WTC11 (cell line): ENCODE data around the gene LPP. TPM values are rescaled to one million over a fixed set of nuclear protein-coding genes. Genes with fewer than 3 reads are reported as not detected.

Experiments used
- ATAC-seq: fragments of 200-7000 bp; cut with Tn5 transposase; 2 replicates; pipeline ENCODE4 v1.10.0; 2021; ENCODE audit warnings: mild to moderate bottlenecking, moderate library complexity
- CTCF ChIA-PET: fragments of 300-600 bp; sonication (Branson Sonifier 250); formaldehyde crosslinking; loops from one replicate; lab custom pipeline; 2021; ENCODE audit warnings: antibody characterized with exemption; lab: Charles Lee
- POLR2A ChIA-PET: fragments of 350-600 bp; sonication (Branson Sonifier 250); formaldehyde crosslinking; loops from one replicate; lab custom pipeline; 2021; ENCODE audit warnings: antibody characterized with exemption; lab: Charles Lee
- DNase-seq: peaks from one replicate; pipeline ENCODE4 v3.0.0; 2021; ENCODE audit warnings: low spot score
- H3K27ac Mint-ChIP-seq: 2 replicates; pipeline ENCODE4 v1.8.0; 2021; ENCODE audit warnings: mixed read lengths
- H3K27me3 Mint-ChIP-seq: 2 replicates; pipeline ENCODE4 v1.8.0; 2021; ENCODE audit warnings: low read depth, mild to moderate bottlenecking, moderate library complexity, mixed read lengths
- H3K36me3 Mint-ChIP-seq: 2 replicates; pipeline ENCODE4 v1.8.0; 2021; ENCODE audit warnings: mixed read lengths
- H3K4me1 Mint-ChIP-seq: 2 replicates; pipeline ENCODE4 v1.8.0; 2022; ENCODE audit warnings: mixed read lengths
- H3K4me3 Mint-ChIP-seq: 2 replicates; pipeline ENCODE4 v1.8.0; 2021; ENCODE audit warnings: mild to moderate bottlenecking, moderate library complexity, mixed read lengths
- H3K9me3 Mint-ChIP-seq: 2 replicates; pipeline ENCODE4 v1.8.0; 2021; ENCODE audit warnings: mixed read lengths
- ATF1 ChIP-seq: sonication (generic); formaldehyde crosslinking; IDR thresholded peaks from 2 replicates; pipeline ENCODE4 v1.8.1; 2023; ENCODE audit warnings: mild to moderate bottlenecking, moderate library complexity, missing genetic modification reagents
- FOXP1 ChIP-seq: sonication (generic); formaldehyde crosslinking; IDR thresholded peaks from 2 replicates; pipeline ENCODE4 v1.8.0; 2022; ENCODE audit warnings: missing genetic modification reagents, mild to moderate bottlenecking, moderate library complexity, borderline replicate concordance
- HMGA2 ChIP-seq: fragments of 250-450 bp; sonication (Bioruptor Pico); IDR thresholded peaks from 2 replicates; pipeline ENCODE4 v1.4.0; 2021; ENCODE audit warnings: mild to moderate bottlenecking, moderate library complexity
- JUN ChIP-seq: sonication (generic); formaldehyde crosslinking; IDR thresholded peaks from 2 replicates; pipeline ENCODE4 v1.8.0; 2023; ENCODE audit warnings: mild to moderate bottlenecking, missing genetic modification reagents
- MXD4 ChIP-seq: fragments of 250-450 bp; sonication (Bioruptor Pico); IDR thresholded peaks from 2 replicates; pipeline ENCODE4 v1.8.0; 2021; ENCODE audit warnings: mild to moderate bottlenecking, moderate library complexity, borderline replicate concordance
- PRRX2 ChIP-seq: fragments of 250-450 bp; sonication (Bioruptor Pico); IDR thresholded peaks from 2 replicates; pipeline ENCODE4 v1.8.0; 2021; ENCODE audit warnings: mild to moderate bottlenecking
- ZNF219 ChIP-seq: sonication (generic); formaldehyde crosslinking; IDR thresholded peaks from 2 replicates; pipeline ENCODE4 v1.8.0; 2023; ENCODE audit warnings: missing genetic modification reagents, mild to moderate bottlenecking, borderline replicate concordance
- total RNA-seq: library from RNA; stranded (reverse); gene quantifications from 3 replicates; pipeline ENCODE4 v1.2.3, GENCODE V29; 2021
- TF ChIP-seq, protein P1 (sequence below): sonication (generic); formaldehyde crosslinking; IDR thresholded peaks from 2 replicates; pipeline ENCODE4 v1.8.0; 2023; ENCODE audit warnings: mild to moderate bottlenecking, missing genetic modification reagents
- TF ChIP-seq, protein P2 (sequence below): sonication (generic); formaldehyde crosslinking; IDR thresholded peaks from 2 replicates; pipeline ENCODE4 v1.8.0; 2022; ENCODE audit warnings: missing genetic modification reagents
- TF ChIP-seq, protein P3 (sequence below): sonication (generic); formaldehyde crosslinking; IDR thresholded peaks from 2 replicates; pipeline ENCODE4 v1.8.0; 2022; ENCODE audit warnings: mild to moderate bottlenecking, missing genetic modification reagents
- TF ChIP-seq, protein P4 (sequence below): fragments of 250-450 bp; sonication (Bioruptor Pico); IDR thresholded peaks from 2 replicates; pipeline ENCODE4 v1.8.0; 2021; ENCODE audit warnings: mild to moderate bottlenecking
- TF ChIP-seq, protein P5 (sequence below): sonication (generic); formaldehyde crosslinking; conservative IDR thresholded peaks from 2 replicates; pipeline ENCODE4 v1.8.1; 2023; ENCODE audit warnings: mild to moderate bottlenecking, low read depth, missing genetic modification reagents, moderate library complexity
- TF ChIP-seq, protein P6 (sequence below): sonication (generic); formaldehyde crosslinking; IDR thresholded peaks from 2 replicates; pipeline ENCODE4 v1.8.1; 2022; ENCODE audit warnings: missing genetic modification reagents, borderline replicate concordance
- TF ChIP-seq, protein P7 (sequence below): sonication (generic); formaldehyde crosslinking; IDR thresholded peaks from 2 replicates; pipeline ENCODE4 v1.8.0; 2022; ENCODE audit warnings: mild to moderate bottlenecking, missing genetic modification reagents
- TF ChIP-seq, protein P8 (sequence below): fragments of 250-450 bp; sonication (Bioruptor Pico); IDR thresholded peaks from 2 replicates; pipeline ENCODE4 v1.9.0; 2021; ENCODE audit warnings: moderate library complexity, mild to moderate bottlenecking, inconsistent platforms, borderline replicate concordance
- TF ChIP-seq, protein P9 (sequence below): sonication (generic); formaldehyde crosslinking; IDR thresholded peaks from 2 replicates; pipeline ENCODE4 v1.8.1; 2023; ENCODE audit warnings: mild to moderate bottlenecking, missing genetic modification reagents, moderate library complexity

The LPP gene
- total RNA-seq, 1 experiment from 2014 or later = 49.6 TPM

DNA sequence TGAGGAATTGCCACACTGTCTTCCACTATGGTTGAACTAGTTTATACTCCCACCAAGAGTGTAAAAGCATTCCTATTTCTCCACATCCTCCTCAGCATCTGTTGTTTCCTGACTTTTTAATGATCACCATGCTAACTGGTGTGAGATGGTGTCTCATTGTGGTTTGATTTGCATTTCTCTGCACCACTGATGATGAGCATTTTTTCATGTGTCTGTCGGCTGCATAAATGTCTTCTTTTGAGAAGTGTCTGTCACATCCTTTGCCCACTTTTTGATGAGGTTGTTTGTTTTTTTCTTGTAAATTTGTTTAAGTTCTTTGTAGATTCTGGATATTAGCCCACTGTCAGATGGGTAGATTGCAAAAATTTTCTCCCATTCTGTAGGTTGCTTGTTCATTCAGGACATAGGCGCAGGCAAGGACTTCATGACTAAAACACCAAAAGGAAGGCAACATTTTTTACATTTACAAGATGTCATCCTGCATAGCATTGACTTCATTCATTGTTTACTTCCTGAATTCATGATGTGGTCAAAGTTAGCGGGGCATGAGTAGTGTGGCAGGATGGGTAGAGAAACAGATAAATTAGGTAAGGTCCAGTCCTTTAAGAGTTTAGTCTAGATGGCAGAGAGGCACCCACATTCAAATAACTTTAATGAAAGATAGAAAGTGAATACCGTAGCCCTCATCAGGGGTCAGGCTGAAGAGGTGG lies 45.1 kb upstream of the LPP start (continued):
- TF ChIP-seq, protein P1, sequence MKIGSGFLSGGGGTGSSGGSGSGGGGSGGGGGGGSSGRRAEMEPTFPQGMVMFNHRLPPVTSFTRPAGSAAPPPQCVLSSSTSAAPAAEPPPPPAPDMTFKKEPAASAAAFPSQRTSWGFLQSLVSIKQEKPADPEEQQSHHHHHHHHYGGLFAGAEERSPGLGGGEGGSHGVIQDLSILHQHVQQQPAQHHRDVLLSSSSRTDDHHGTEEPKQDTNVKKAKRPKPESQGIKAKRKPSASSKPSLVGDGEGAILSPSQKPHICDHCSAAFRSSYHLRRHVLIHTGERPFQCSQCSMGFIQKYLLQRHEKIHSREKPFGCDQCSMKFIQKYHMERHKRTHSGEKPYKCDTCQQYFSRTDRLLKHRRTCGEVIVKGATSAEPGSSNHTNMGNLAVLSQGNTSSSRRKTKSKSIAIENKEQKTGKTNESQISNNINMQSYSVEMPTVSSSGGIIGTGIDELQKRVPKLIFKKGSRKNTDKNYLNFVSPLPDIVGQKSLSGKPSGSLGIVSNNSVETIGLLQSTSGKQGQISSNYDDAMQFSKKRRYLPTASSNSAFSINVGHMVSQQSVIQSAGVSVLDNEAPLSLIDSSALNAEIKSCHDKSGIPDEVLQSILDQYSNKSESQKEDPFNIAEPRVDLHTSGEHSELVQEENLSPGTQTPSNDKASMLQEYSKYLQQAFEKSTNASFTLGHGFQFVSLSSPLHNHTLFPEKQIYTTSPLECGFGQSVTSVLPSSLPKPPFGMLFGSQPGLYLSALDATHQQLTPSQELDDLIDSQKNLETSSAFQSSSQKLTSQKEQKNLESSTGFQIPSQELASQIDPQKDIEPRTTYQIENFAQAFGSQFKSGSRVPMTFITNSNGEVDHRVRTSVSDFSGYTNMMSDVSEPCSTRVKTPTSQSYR (CRISPR knock-in tag) = no peak
- TF ChIP-seq, protein P2, sequence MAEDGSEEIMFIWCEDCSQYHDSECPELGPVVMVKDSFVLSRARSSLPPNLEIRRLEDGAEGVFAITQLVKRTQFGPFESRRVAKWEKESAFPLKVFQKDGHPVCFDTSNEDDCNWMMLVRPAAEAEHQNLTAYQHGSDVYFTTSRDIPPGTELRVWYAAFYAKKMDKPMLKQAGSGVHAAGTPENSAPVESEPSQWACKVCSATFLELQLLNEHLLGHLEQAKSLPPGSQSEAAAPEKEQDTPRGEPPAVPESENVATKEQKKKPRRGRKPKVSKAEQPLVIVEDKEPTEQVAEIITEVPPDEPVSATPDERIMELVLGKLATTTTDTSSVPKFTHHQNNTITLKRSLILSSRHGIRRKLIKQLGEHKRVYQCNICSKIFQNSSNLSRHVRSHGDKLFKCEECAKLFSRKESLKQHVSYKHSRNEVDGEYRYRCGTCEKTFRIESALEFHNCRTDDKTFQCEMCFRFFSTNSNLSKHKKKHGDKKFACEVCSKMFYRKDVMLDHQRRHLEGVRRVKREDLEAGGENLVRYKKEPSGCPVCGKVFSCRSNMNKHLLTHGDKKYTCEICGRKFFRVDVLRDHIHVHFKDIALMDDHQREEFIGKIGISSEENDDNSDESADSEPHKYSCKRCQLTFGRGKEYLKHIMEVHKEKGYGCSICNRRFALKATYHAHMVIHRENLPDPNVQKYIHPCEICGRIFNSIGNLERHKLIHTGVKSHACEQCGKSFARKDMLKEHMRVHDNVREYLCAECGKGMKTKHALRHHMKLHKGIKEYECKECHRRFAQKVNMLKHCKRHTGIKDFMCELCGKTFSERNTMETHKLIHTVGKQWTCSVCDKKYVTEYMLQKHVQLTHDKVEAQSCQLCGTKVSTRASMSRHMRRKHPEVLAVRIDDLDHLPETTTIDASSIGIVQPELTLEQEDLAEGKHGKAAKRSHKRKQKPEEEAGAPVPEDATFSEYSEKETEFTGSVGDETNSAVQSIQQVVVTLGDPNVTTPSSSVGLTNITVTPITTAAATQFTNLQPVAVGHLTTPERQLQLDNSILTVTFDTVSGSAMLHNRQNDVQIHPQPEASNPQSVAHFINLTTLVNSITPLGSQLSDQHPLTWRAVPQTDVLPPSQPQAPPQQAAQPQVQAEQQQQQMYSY (CRISPR knock-in tag) = no peak
- TF ChIP-seq, protein P3, sequence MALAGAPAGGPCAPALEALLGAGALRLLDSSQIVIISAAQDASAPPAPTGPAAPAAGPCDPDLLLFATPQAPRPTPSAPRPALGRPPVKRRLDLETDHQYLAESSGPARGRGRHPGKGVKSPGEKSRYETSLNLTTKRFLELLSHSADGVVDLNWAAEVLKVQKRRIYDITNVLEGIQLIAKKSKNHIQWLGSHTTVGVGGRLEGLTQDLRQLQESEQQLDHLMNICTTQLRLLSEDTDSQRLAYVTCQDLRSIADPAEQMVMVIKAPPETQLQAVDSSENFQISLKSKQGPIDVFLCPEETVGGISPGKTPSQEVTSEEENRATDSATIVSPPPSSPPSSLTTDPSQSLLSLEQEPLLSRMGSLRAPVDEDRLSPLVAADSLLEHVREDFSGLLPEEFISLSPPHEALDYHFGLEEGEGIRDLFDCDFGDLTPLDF (CRISPR knock-in tag) = no peak
- no peak for TF ChIP-seq FOXP1
- TF ChIP-seq, protein P4, sequence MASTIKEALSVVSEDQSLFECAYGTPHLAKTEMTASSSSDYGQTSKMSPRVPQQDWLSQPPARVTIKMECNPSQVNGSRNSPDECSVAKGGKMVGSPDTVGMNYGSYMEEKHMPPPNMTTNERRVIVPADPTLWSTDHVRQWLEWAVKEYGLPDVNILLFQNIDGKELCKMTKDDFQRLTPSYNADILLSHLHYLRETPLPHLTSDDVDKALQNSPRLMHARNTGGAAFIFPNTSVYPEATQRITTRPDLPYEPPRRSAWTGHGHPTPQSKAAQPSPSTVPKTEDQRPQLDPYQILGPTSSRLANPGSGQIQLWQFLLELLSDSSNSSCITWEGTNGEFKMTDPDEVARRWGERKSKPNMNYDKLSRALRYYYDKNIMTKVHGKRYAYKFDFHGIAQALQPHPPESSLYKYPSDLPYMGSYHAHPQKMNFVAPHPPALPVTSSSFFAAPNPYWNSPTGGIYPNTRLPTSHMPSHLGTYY = no peak
- TF ChIP-seq, protein P5, sequence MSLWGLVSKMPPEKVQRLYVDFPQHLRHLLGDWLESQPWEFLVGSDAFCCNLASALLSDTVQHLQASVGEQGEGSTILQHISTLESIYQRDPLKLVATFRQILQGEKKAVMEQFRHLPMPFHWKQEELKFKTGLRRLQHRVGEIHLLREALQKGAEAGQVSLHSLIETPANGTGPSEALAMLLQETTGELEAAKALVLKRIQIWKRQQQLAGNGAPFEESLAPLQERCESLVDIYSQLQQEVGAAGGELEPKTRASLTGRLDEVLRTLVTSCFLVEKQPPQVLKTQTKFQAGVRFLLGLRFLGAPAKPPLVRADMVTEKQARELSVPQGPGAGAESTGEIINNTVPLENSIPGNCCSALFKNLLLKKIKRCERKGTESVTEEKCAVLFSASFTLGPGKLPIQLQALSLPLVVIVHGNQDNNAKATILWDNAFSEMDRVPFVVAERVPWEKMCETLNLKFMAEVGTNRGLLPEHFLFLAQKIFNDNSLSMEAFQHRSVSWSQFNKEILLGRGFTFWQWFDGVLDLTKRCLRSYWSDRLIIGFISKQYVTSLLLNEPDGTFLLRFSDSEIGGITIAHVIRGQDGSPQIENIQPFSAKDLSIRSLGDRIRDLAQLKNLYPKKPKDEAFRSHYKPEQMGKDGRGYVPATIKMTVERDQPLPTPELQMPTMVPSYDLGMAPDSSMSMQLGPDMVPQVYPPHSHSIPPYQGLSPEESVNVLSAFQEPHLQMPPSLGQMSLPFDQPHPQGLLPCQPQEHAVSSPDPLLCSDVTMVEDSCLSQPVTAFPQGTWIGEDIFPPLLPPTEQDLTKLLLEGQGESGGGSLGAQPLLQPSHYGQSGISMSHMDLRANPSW = no peak
- TF ChIP-seq, all 79 proteins: peak for 0

DNA sequence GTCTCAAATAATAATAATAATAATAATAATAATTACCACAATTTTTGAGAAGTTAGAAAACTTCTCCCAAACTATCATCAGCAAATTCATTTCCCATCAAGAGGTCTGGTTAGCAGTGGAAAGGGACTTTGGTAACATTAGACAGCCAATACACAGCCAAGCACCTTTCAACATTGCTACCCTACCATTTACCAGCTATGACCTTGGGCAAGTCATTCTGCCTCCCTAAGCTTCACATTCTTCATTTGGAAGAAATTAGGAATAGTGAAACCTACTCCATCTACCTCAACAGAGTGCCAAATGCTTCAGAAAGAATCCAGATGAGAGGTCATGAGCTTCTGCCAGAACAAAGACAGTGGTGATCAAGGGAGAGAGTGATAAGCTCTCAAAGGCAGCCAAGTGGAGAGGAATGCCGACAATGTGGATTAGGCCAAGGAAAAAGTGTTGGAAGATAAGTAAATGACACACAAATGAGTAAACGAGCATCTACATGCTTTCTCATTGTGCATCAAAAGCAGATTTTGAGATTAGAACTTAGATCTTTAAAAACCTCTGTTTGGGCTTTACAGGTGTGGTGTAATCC lies 42.9 kb upstream of the LPP start:
- Mint-ChIP-seq H3K27me3 (peaks cover 4% of the 10 kb centered on the region), H3K36me3 (no peaks in the 10 kb centered on the region), H3K9me3 (no peaks in the 10 kb centered on the region), H3K4me3 (no peak overlapping the region), H3K4me1 (peaks cover 20% of the 10 kb centered on the region), H3K27ac (no peak overlapping the region)
- DNase-seq (no peak), ATAC-seq (no peak)
- ChIA-PET CTCF (interaction anchor here (0.6 to 1.4 kb wide), 2 partner anchors 363 to 370 kb away, joined by 3 to 4 read pairs; no protein-coding TSS in a partner anchor), POLR2A (no interaction called here)
- TF ChIP-seq JUN (CRISPR knock-in tag) (no peak), MXD4 (no peak), ZNF219 (CRISPR knock-in tag) (no peak), PRRX2 (no peak), ATF1 (CRISPR knock-in tag) (no peak), HMGA2 (CRISPR knock-in tag) (no peak)
- TF ChIP-seq, protein P6, sequence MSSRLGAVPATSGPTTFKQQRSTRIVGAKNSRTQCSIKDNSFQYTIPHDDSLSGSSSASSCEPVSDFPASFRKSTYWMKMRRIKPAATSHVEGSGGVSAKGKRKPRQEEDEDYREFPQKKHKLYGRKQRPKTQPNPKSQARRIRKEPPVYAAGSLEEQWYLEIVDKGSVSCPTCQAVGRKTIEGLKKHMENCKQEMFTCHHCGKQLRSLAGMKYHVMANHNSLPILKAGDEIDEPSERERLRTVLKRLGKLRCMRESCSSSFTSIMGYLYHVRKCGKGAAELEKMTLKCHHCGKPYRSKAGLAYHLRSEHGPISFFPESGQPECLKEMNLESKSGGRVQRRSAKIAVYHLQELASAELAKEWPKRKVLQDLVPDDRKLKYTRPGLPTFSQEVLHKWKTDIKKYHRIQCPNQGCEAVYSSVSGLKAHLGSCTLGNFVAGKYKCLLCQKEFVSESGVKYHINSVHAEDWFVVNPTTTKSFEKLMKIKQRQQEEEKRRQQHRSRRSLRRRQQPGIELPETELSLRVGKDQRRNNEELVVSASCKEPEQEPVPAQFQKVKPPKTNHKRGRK (CRISPR knock-in tag) = no peak
- TF ChIP-seq, protein P7, sequence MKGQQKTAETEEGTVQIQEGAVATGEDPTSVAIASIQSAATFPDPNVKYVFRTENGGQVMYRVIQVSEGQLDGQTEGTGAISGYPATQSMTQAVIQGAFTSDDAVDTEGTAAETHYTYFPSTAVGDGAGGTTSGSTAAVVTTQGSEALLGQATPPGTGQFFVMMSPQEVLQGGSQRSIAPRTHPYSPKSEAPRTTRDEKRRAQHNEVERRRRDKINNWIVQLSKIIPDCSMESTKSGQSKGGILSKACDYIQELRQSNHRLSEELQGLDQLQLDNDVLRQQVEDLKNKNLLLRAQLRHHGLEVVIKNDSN (CRISPR knock-in tag) = no peak
- TF ChIP-seq, protein P3 (CRISPR knock-in tag) = no peak
- TF ChIP-seq, protein P8, sequence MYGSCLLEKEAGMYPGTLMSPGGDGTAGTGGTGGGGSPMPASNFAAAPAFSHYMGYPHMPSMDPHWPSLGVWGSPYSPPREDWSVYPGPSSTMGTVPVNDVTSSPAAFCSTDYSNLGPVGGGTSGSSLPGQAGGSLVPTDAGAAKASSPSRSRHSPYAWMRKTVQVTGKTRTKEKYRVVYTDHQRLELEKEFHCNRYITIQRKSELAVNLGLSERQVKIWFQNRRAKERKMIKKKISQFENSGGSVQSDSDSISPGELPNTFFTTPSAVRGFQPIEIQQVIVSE (CRISPR knock-in tag) = no peak
- TF ChIP-seq, protein P9, sequence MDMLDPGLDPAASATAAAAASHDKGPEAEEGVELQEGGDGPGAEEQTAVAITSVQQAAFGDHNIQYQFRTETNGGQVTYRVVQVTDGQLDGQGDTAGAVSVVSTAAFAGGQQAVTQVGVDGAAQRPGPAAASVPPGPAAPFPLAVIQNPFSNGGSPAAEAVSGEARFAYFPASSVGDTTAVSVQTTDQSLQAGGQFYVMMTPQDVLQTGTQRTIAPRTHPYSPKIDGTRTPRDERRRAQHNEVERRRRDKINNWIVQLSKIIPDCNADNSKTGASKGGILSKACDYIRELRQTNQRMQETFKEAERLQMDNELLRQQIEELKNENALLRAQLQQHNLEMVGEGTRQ (CRISPR knock-in tag) = no peak
